Muscle of leg (tissue), 11 donors: ENCODE results near the gene MAGI1. TPM values are rescaled to one million over a fixed set of nuclear protein-coding genes. Genes with fewer than 3 reads are reported as not detected.
A peak's percentile ranks its signal among the peaks of the same experiment; 100 is the strongest.
"Not testable (repeated sequence)": the region's sequence is repeated elsewhere in the genome, so short reads cannot be mapped to it uniquely, and the experiment has no call there.

Experiments
- DNase-seq: peaks from one replicate; pipeline ENCODE4 v3.0.0; 2013
- H3K27ac ChIP-seq: one replicate; pipeline ENCODE4 v1.5.1; 2013; ENCODE audit warnings: mild to moderate bottlenecking, low read length, control low read depth
- H3K27me3 ChIP-seq: one replicate; pipeline ENCODE4 v1.6.1; 2013; ENCODE audit warnings: low read length; ENCODE audit not compliant: control insufficient read depth, insufficient read depth
- H3K36me3 ChIP-seq: one replicate; pipeline ENCODE4 v1.6.1; 2013; ENCODE audit warnings: low read length; ENCODE audit not compliant: control insufficient read depth, insufficient read depth
- H3K4me1 ChIP-seq: one replicate; pipeline ENCODE4 v1.6.1; 2013; ENCODE audit warnings: low read length; ENCODE audit not compliant: control insufficient read depth, insufficient read depth
- H3K4me3 ChIP-seq: one replicate; pipeline ENCODE4 v1.5.1; 2013; ENCODE audit warnings: low read length, control low read depth
- H3K9me3 ChIP-seq: replicated peaks from 2 replicates; pipeline ENCODE4 v1.6.1; 2013; ENCODE audit warnings: low read depth, low read length; ENCODE audit not compliant: control insufficient read depth
- WGBS: methylation state at CpG from one replicate; pipeline ENCODE4 v1.1.5; 2013; ENCODE audit warnings: missing lambda C conversion rate; ENCODE audit not compliant: insufficient coverage; 5-methylcytosine and 5-hydroxymethylcytosine counted together
- polyA plus RNA-seq, 8 donors: library from polyadenylated mRNA; unstranded; fragments of 120-200 nt; gene quantifications; one replicate each; pipeline versions ENCODE4 v1.2.1 to v1.2.3, GENCODE V29; 2013; ENCODE audit warnings: inconsistent platforms in 1 of 8, low replicate concordance in 1 of 8; ENCODE audit not compliant: insufficient read length in 8 of 8, insufficient read depth in 1 of 8
- total RNA-seq: library from RNA; stranded (reverse); fragments of 120-200 nt; gene quantifications from one replicate; pipeline ENCODE4 v1.2.4, GENCODE V29; 2013

Gene MAGI1
- total and polyA plus RNA-seq, 9 donors = 10.0 to 16.8 (median 12.0) TPM

GRCh38 chr3:65549626-65549959 lies 489.1 kb downstream of the MAGI1 start:
- no peak for DNase-seq
- H3K27ac ChIP-seq = no peak overlapping the region

GRCh38 chr3:65548848-65549625 lies 489.7 kb downstream of the MAGI1 start:
- H3K27ac ChIP-seq = no peak overlapping the region
- DNase-seq = peak; percentile 40
- no peaks in the 10 kb centered on the region for H3K9me3 ChIP-seq
- H3K4me1 ChIP-seq = peaks cover 9% of the 10 kb centered on the region
- H3K27me3 ChIP-seq = peaks cover 4% of the 10 kb centered on the region
- under 1% methylated on average over 65 of the region's 71 CpGs for WGBS
- H3K4me3 ChIP-seq = peak overlapping the region; percentile 57
- H3K36me3 ChIP-seq = no peaks in the 10 kb centered on the region

More at GRCh38 chr3:65549626-65549959, 489.1 kb downstream of the MAGI1 start:
- Histone ChIP-seq H3K36me3 (no peaks in the 10 kb centered on the region), H3K4me3 (peak overlapping the region; percentile 57), H3K27me3 (peaks cover 4% of the 10 kb centered on the region), H3K4me1 (peaks cover 9% of the 10 kb centered on the region), H3K9me3 (no peaks in the 10 kb centered on the region)
- WGBS = 18% methylated on average over 2 of the region's 9 CpGs

GRCh38 chr3:65545429-65545828 lies 493.3 kb downstream of the MAGI1 start:
- H3K27me3 ChIP-seq = peaks cover 4% of the 10 kb centered on the region
- H3K27ac ChIP-seq = no peak overlapping the region
- no CpG with 5 or more reads among the region's 1 CpG for WGBS
- no peak overlapping the region for H3K4me3 ChIP-seq
- no peaks in the 10 kb centered on the region for H3K36me3 ChIP-seq
- no peak for DNase-seq
- H3K4me1 ChIP-seq = peaks cover 9% of the 10 kb centered on the region
- no peaks in the 10 kb centered on the region for H3K9me3 ChIP-seq

- WGBS = no CpG with 5 or more reads among the region's 1 CpG
- DNase-seq, H3K4me3 ChIP-seq, H3K4me1 ChIP-seq, H3K27me3 ChIP-seq, H3K36me3 ChIP-seq, H3K27ac ChIP-seq, H3K9me3 ChIP-seq: not testable (repeated sequence)
Measured at GRCh38 chr3:65543391-65543790, 495.3 kb downstream of the MAGI1 start.

- Histone ChIP-seq H3K4me3 (no peak overlapping the region), H3K27ac (no peak overlapping the region), H3K4me1 (no peaks in the 10 kb centered on the region), H3K9me3 (no peaks in the 10 kb centered on the region), H3K36me3 (no peaks in the 10 kb centered on the region), H3K27me3 (no peaks in the 10 kb centered on the region)
- DNase-seq = no peak
- no CpG with 5 or more reads among the region's 1 CpG for WGBS
Measured at GRCh38 chr3:65540666-65541065, 498.1 kb downstream of the MAGI1 start.

- Histone ChIP-seq H3K27me3 (no peaks in the 10 kb centered on the region), H3K36me3 (no peaks in the 10 kb centered on the region), H3K4me3 (no peak overlapping the region), H3K9me3 (no peaks in the 10 kb centered on the region), H3K27ac (no peak overlapping the region), H3K4me1 (no peaks in the 10 kb centered on the region)
- WGBS = 50% methylated on average over 1 of the region's 1 CpG
- DNase-seq = no peak
Measured at GRCh38 chr3:65539616-65540015, 499.1 kb downstream of the MAGI1 start.

GRCh38 chr3:65538101-65538500 lies 500.6 kb downstream of the MAGI1 start:
- no peak for DNase-seq
- no peaks in the 10 kb centered on the region for H3K27me3 ChIP-seq
- no peak overlapping the region for H3K4me3 ChIP-seq
- no CpG with 5 or more reads among the region's 1 CpG for WGBS
- H3K27ac ChIP-seq = no peak overlapping the region
- no peaks in the 10 kb centered on the region for H3K36me3 ChIP-seq
- no peaks in the 10 kb centered on the region for H3K4me1 ChIP-seq
- no peaks in the 10 kb centered on the region for H3K9me3 ChIP-seq

GRCh38 chr3:65537109-65537508 lies 501.6 kb downstream of the MAGI1 start:
- Histone ChIP-seq H3K4me1 (no peaks in the 10 kb centered on the region), H3K4me3 (no peak overlapping the region), H3K27ac (no peak overlapping the region), H3K9me3 (no peaks in the 10 kb centered on the region), H3K27me3 (no peaks in the 10 kb centered on the region), H3K36me3 (no peaks in the 10 kb centered on the region)
- DNase-seq = no peak
- WGBS = 96% methylated on average over 3 of the region's 3 CpGs

- DNase-seq = no peak
- no peaks in the 10 kb centered on the region for H3K36me3 ChIP-seq
- H3K27me3 ChIP-seq = no peaks in the 10 kb centered on the region
- no peak overlapping the region for H3K27ac ChIP-seq
- H3K4me3 ChIP-seq = no peak overlapping the region
- no peaks in the 10 kb centered on the region for H3K9me3 ChIP-seq
- WGBS = no CpG with 5 or more reads among the region's 2 CpGs
- H3K4me1 ChIP-seq = no peaks in the 10 kb centered on the region
Measured at GRCh38 chr3:65535260-65535659, 503.5 kb downstream of the MAGI1 start.

GRCh38 chr3:65534805-65535204 lies 503.9 kb downstream of the MAGI1 start:
- Histone ChIP-seq H3K27me3 (no peaks in the 10 kb centered on the region), H3K36me3 (no peaks in the 10 kb centered on the region), H3K4me3 (no peak overlapping the region), H3K9me3 (no peaks in the 10 kb centered on the region), H3K4me1 (no peaks in the 10 kb centered on the region), H3K27ac (no peak overlapping the region)
- DNase-seq = peak; percentile 17
- WGBS = 90% methylated on average over 2 of the region's 3 CpGs

- H3K9me3 ChIP-seq = no peaks in the 10 kb centered on the region
- no peak overlapping the region for H3K4me3 ChIP-seq
- no peaks in the 10 kb centered on the region for H3K36me3 ChIP-seq
- H3K4me1 ChIP-seq = no peaks in the 10 kb centered on the region
- no peak for DNase-seq
- H3K27ac ChIP-seq = no peak overlapping the region
- 92% methylated on average over 2 of the region's 6 CpGs for WGBS
- no peaks in the 10 kb centered on the region for H3K27me3 ChIP-seq
Measured at GRCh38 chr3:65532749-65533148, 506.0 kb downstream of the MAGI1 start.
